ENCODE measurements around the gene KIAA0319L. TPM values are rescaled to one million over a fixed set of nuclear protein-coding genes. Genes with fewer than 3 reads are reported as not detected.

The KIAA0319L gene
- total RNA-seq, result 79.6 TPM
- long read RNA-seq, full-length matches to known transcripts, result 18 of 91 reads
- long read RNA-seq, partial matches to known transcripts, result 28 of 91 reads
- long read RNA-seq, other reads (novel, unspliced or antisense), result 45 of 91 reads

GRCh38 chr1:35557118-35557610 is at the start of gene KIAA0319L:
KIAA0319L (minus strand) TSS chr1:35557403; CDS start chr1:35554491, 2,912 bp downstream.
- peaks cover 17% of the 10 kb centered on the region for H3K36me3 ChIP-seq
- DNase-seq (peak; percentile 92), ATAC-seq (peak; percentile 91 to 92)
- H3K4me3 ChIP-seq, result peak within 1 kb of the TSS; percentile 85
- peaks cover 52% of the 10 kb centered on the region for H3K4me1 ChIP-seq
- no peaks in the 10 kb centered on the region for H3K9me3 ChIP-seq
- no peak for TF ChIP-seq CTCF (IDR thresholded peaks at IDR 0.05)
- intact Hi-C loops (cut with DNase I), result loop anchor here (10.0 kb wide), 1 partner anchor 102 kb away; no protein-coding TSS in a partner anchor
- H3K27ac ChIP-seq, result peak within 1 kb of the TSS; percentile 96
- no peaks in the 10 kb centered on the region for H3K27me3 ChIP-seq (ENCODE audit: low read depth)

- DNase-seq, result no peak
- H3K27ac ChIP-seq, result no peak overlapping the region
- no peak for ATAC-seq
- H3K4me1 ChIP-seq, result no peaks in the 10 kb centered on the region
- peaks cover 96% of the 10 kb centered on the region for H3K36me3 ChIP-seq
- H3K9me3 ChIP-seq, result no peaks in the 10 kb centered on the region
- no peaks in the 10 kb centered on the region for H3K27me3 ChIP-seq (ENCODE audit: low read depth)
- TF ChIP-seq CTCF (IDR thresholded peaks at IDR 0.05), result no peak
- no peak overlapping the region for H3K4me3 ChIP-seq
- intact Hi-C loops (cut with DNase I), result no loop called here
These were observed 48.6 kb upstream of the KIAA0319L start for GRCh38 chr1:35605867-35606182.

- Histone ChIP-seq H3K9me3 (no peaks in the 10 kb centered on the region), H3K27ac (no peak overlapping the region), H3K27me3 (ENCODE audit: low read depth) (no peaks in the 10 kb centered on the region), H3K4me1 (no peaks in the 10 kb centered on the region), H3K4me3 (no peak overlapping the region), H3K36me3 (peaks cover 96% of the 10 kb centered on the region)
- DNase-seq (no peak), ATAC-seq (no peak)
- intact Hi-C loops (cut with DNase I), result no loop called here
- TF ChIP-seq CTCF (IDR thresholded peaks at IDR 0.05), result no peak
These were observed 48.1 kb upstream of the KIAA0319L start for GRCh38 chr1:35605071-35605866.

- ATAC-seq, result no peak
These were observed 46.7 kb upstream of the KIAA0319L start for GRCh38 chr1:35603941-35604340.

GRCh38 chr1:35603468-35603867 is 46.3 kb upstream of the KIAA0319L start:
- Histone ChIP-seq H3K4me3 (no peak overlapping the region), H3K36me3 (peaks cover 83% of the 10 kb centered on the region), H3K27ac (no peak overlapping the region), H3K9me3 (no peaks in the 10 kb centered on the region), H3K4me1 (no peaks in the 10 kb centered on the region), H3K27me3 (ENCODE audit: low read depth) (no peaks in the 10 kb centered on the region)
- intact Hi-C loops (cut with DNase I), result no loop called here
- ATAC-seq, result no peak
- TF ChIP-seq CTCF (IDR thresholded peaks at IDR 0.05), result no peak
- DNase-seq, result no peak

More at GRCh38 chr1:35603941-35604340, 46.7 kb upstream of the KIAA0319L start:
- H3K4me1 ChIP-seq, result no peaks in the 10 kb centered on the region
- intact Hi-C loops (cut with DNase I), result no loop called here
- no peak overlapping the region for H3K27ac ChIP-seq
- no peak for DNase-seq
- H3K4me3 ChIP-seq, result no peak overlapping the region
- H3K9me3 ChIP-seq, result no peaks in the 10 kb centered on the region
- H3K27me3 ChIP-seq (ENCODE audit: low read depth), result no peaks in the 10 kb centered on the region
- peaks cover 88% of the 10 kb centered on the region for H3K36me3 ChIP-seq
- TF ChIP-seq CTCF (IDR thresholded peaks at IDR 0.05), result no peak
